ENCODE measurements around the gene DYNC1I1. TPM values are rescaled to one million over a fixed set of nuclear protein-coding genes. Genes with fewer than 3 reads are reported as not detected.

Gene DYNC1I1
- total and polyA plus RNA-seq, 4 donors: 0.28 to 0.67 (median 0.39) TPM

DNA sequence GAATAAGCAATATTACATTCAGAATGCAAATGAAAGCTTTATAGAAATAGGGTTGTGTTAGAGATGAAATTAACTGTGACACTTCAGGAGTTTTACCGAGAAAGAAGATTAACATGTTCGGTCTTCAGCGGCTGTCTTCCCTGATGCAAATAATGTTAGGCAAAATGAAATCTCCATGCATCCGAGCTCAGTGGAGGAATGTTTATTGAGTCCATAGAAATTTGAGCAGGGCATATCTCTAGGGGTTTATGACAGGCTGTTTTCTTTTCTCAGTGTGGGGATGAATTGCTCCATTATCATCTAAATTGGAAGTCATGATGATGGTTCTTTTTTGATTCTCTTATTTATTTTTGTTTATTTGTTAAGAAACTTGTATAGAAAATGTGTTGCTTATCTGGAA, 31.7 kb downstream of the DYNC1I1 start:
- H3K27ac ChIP-seq (ENCODE audit: low read depth in 1 of 2, low read length in 2 of 2): no peak overlapping the region
- H3K9ac ChIP-seq (ENCODE audit: low read depth in 1 of 2, low read length in 2 of 2): no peak overlapping the region
- DNase-seq (ENCODE audit: low spot score): no peak
- TF ChIP-seq GABPA (IDR thresholded peaks at IDR 0.05 in 1 of 2, conservative IDR thresholded peaks at IDR 0.05 in 1 of 2) (no peak), HNF4A (conservative IDR thresholded peaks at IDR 0.05) (no peak), FOXA1 (IDR thresholded peaks at IDR 0.05) (no peak), NR2F2 (IDR thresholded peaks at IDR 0.05) (no peak), JUND (IDR thresholded peaks at IDR 0.05) (no peak), YY1 (IDR thresholded peaks at IDR 0.05) (no peak), HNF4G (IDR thresholded peaks at IDR 0.05) (no peak), MAX (IDR thresholded peaks at IDR 0.05) (no peak), EGR1 (IDR thresholded peaks at IDR 0.05; ENCODE audit: low read depth in 2 of 2) (no peak)
- no peaks in the 10 kb centered on the region for H3K9me3 ChIP-seq (ENCODE audit: control insufficient read depth in 4 of 4, low read length in 3 of 4)
- no peak overlapping the region for H3K4me3 ChIP-seq (ENCODE audit: low read depth in 1 of 3, low read length in 3 of 3)
- peaks cover 0 to 4% (median 0%) of the 10 kb centered on the region in 4 donors for H3K36me3 ChIP-seq (ENCODE audit: control insufficient read depth in 4 of 4, insufficient read depth in 3 of 4, low read depth in 1 of 4, low read length in 3 of 4)
- no peaks in the 10 kb centered on the region for H3K4me1 ChIP-seq (ENCODE audit: control insufficient read depth in 4 of 4, insufficient read depth in 4 of 4, low read length in 3 of 4)
- peaks cover 0 to 3% (median 1%) of the 10 kb centered on the region in 4 donors for H3K27me3 ChIP-seq (ENCODE audit: control insufficient read depth in 4 of 4, insufficient read depth in 4 of 4, low read length in 3 of 4)
- WGBS: 85% methylated on average over 4 of the region's 4 CpGs

DNA sequence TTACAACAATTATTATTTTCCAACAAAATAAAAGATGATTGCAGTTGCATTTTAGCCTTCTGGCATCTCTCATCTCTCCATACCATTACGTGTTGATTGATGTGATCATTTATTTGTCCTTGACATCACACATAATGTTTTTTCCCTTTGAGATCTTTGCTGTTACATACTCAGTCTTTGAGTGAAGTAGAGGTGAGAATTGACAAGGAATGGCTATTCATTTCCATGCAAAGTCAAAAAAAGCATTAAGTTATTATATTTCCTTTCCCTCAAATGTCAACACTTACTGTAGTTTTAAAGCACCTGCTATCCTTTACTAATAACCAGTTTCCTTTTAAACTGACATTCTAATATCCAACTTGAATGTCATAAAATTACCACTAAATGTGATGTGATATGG, 33.6 kb downstream of the DYNC1I1 start:
- H3K9ac ChIP-seq (ENCODE audit: low read depth in 1 of 2, low read length in 2 of 2): no peak overlapping the region
- peaks cover 0 to 3% (median 0%) of the 10 kb centered on the region in 4 donors for H3K27me3 ChIP-seq (ENCODE audit: control insufficient read depth in 4 of 4, insufficient read depth in 4 of 4, low read length in 3 of 4)
- DNase-seq (ENCODE audit: low spot score): no peak
- no peak overlapping the region for H3K27ac ChIP-seq (ENCODE audit: low read depth in 1 of 2, low read length in 2 of 2)
- H3K9me3 ChIP-seq (ENCODE audit: control insufficient read depth in 4 of 4, low read length in 3 of 4): no peaks in the 10 kb centered on the region
- TF ChIP-seq HNF4G (IDR thresholded peaks at IDR 0.05) (no peak), RAD21 (IDR thresholded peaks at IDR 0.05) (no peak), HNF4A (conservative IDR thresholded peaks at IDR 0.05) (no peak), JUND (IDR thresholded peaks at IDR 0.05) (no peak), MAX (IDR thresholded peaks at IDR 0.05) (no peak)
- peaks cover 0 to 4% (median 0%) of the 10 kb centered on the region in 4 donors for H3K36me3 ChIP-seq (ENCODE audit: control insufficient read depth in 4 of 4, insufficient read depth in 3 of 4, low read depth in 1 of 4, low read length in 3 of 4)
- no peaks in the 10 kb centered on the region for H3K4me1 ChIP-seq (ENCODE audit: control insufficient read depth in 4 of 4, insufficient read depth in 4 of 4, low read length in 3 of 4)
- 82% methylated on average over 1 of the region's 1 CpG for WGBS
- H3K4me3 ChIP-seq (ENCODE audit: low read depth in 1 of 3, low read length in 3 of 3): no peak overlapping the region

DNA sequence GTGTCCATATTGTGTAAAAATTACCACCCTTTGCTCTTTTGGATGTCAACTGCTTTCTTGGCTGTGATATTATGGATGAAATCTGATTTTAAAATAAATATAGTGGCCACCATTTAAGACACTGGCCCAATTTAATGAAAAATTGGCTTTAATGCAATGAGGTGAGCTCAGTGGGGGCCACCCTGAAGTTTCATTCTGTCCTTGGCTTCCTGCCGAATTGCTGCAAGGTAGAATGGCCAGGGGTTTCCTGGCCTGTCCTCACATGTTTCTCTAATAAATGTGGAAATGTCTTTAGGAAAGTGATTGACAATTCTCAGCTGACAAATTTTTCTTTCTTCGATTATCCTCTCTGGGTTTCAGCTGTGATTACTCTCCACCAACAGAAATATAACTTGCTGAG, 36.0 kb downstream of the DYNC1I1 start:
- H3K9ac ChIP-seq (ENCODE audit: low read depth in 1 of 2, low read length in 2 of 2): no peak overlapping the region
- H3K27me3 ChIP-seq (ENCODE audit: control insufficient read depth in 4 of 4, insufficient read depth in 4 of 4, low read length in 3 of 4): no peaks in the 10 kb centered on the region
- no peak overlapping the region for H3K27ac ChIP-seq (ENCODE audit: low read depth in 1 of 2, low read length in 2 of 2)
- no peak overlapping the region for H3K4me3 ChIP-seq (ENCODE audit: low read depth in 1 of 3, low read length in 3 of 3)
- TF ChIP-seq CTCF (IDR thresholded peaks at IDR 0.05; ENCODE audit: low read depth, low read length, missing input control) (no peak), FOXA1 (IDR thresholded peaks at IDR 0.05) (no peak), SP1 (IDR thresholded peaks at IDR 0.05) (no peak), GABPA (IDR thresholded peaks at IDR 0.05 in 1 of 2, conservative IDR thresholded peaks at IDR 0.05 in 1 of 2) (no peak), HNF4G (IDR thresholded peaks at IDR 0.05) (no peak), MAX (IDR thresholded peaks at IDR 0.05) (no peak), EGR1 (IDR thresholded peaks at IDR 0.05; ENCODE audit: low read depth in 2 of 2) (no peak), FOXA2 (IDR thresholded peaks at IDR 0.05) (no peak)
- H3K9me3 ChIP-seq (ENCODE audit: control insufficient read depth in 4 of 4, low read length in 3 of 4): no peaks in the 10 kb centered on the region
- H3K4me1 ChIP-seq (ENCODE audit: control insufficient read depth in 4 of 4, insufficient read depth in 4 of 4, low read length in 3 of 4): no peaks in the 10 kb centered on the region
- WGBS: 76% methylated on average over 2 of the region's 2 CpGs
- H3K36me3 ChIP-seq (ENCODE audit: control insufficient read depth in 4 of 4, insufficient read depth in 3 of 4, low read depth in 1 of 4, low read length in 3 of 4): peaks cover 0 to 4% (median 0%) of the 10 kb centered on the region in 4 donors
- DNase-seq (ENCODE audit: low spot score): no peak
